HL-60 (cell line): Measurements from ENCODE around the gene DNAH14.
A peak's percentile ranks its signal among the peaks of the same experiment; 100 is the strongest.

ENCODE experiments used
- DNase-seq, 2 experiments: peaks; one replicate each; pipeline ENCODE4 v3.0.0-alpha.2; 2010 to 2020; ENCODE audit warnings: low read depth in 1 of 2, low spot score in 1 of 2
- H3K27ac ChIP-seq: fragments of 250-450 bp; sonication (Bioruptor Pico); replicated peaks from 2 replicates; pipeline ENCODE4 v1.5.1; 2020; ENCODE audit warnings: mild to moderate bottlenecking, moderate library complexity
- H3K27me3 ChIP-seq: fragments of 250-450 bp; sonication (Bioruptor Pico); 2 replicates; pipeline ENCODE4 v1.5.1; 2021; ENCODE audit warnings: mild to moderate bottlenecking, moderate library complexity; ENCODE audit not compliant: insufficient read depth, poor library complexity, severe bottlenecking
- H3K4me3 ChIP-seq: replicated peaks from 2 replicates; pipeline ENCODE4 v1.5.1; 2011; ENCODE audit warnings: mild to moderate bottlenecking, control low read depth, low read length; ENCODE audit not compliant: insufficient read depth
- CTCF ChIP-seq: IDR thresholded peaks from one replicate; pipeline ENCODE4 v1.5.1; 2011; ENCODE audit warnings: low read length, control low read depth, inconsistent platforms; ENCODE audit not compliant: insufficient read depth
- GABPA ChIP-seq: IDR thresholded peaks from 2 replicates; pipeline ENCODE4 v1.6.1; 2012; ENCODE audit warnings: low read depth
- POLR2AphosphoS5 ChIP-seq: IDR thresholded peaks from 2 replicates; pipeline ENCODE4 v1.6.1; 2012; ENCODE audit warnings: low read depth
- SPI1 ChIP-seq: IDR thresholded peaks from 2 replicates; pipeline ENCODE4 v1.6.1; 2012; ENCODE audit warnings: low read depth, mild to moderate bottlenecking, borderline replicate concordance
- TF ChIP-seq, protein P1 (sequence below): IDR thresholded peaks from 2 replicates; pipeline ENCODE4 v1.6.1; 2012; ENCODE audit warnings: low read depth; ENCODE audit not compliant: insufficient replicate concordance

Gene DNAH14

DNA sequence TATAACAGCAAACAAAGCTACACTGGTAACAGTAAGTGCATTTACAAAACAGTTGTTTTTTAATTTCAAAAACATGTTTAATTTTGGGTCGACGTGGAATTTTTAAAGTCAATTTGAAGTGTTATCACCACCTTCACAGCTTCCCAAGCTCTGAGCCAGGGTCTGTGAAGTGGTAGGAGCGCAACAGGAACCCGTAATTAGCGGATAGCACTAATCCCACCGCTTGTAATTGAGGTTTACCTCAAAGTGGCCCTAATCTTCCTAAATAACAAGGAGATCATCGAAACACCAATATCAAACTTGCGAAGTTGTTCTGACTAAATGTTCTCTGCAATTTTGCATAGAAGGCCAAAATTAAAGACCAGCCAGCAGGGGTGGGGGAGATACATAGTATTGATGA lies 479.6 kb downstream of the DNAH14 start:
- no peaks in the 10 kb centered on the region for H3K27me3 ChIP-seq
- no peak overlapping the region for H3K4me3 ChIP-seq
- no peak for TF ChIP-seq CTCF
- no peak for DNase-seq
- no peak overlapping the region for H3K27ac ChIP-seq

DNA sequence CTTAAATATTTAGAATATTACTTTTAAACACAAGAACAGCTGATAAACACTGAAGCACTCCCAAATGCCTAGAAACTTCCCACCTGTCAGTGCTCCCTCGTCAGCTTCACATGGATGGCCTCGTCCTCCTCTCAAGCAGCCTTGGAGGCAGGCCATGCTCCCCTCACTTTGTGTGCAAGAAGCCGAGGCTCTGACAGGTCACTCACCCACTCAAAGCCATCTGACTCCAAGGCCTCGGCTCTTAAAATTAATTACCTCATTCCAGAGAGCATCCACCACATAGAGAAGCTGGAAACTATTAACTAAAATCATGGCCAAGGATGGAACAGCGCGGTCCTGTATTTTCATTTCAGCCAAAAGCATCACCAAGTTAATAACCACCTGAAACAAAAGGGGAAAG lies 480.6 kb downstream of the DNAH14 start:
- DNase-seq: no peak
- Histone ChIP-seq H3K27ac (no peak overlapping the region), H3K27me3 (no peaks in the 10 kb centered on the region), H3K4me3 (no peak overlapping the region)
- TF ChIP-seq SPI1: no peak
- TF ChIP-seq, protein P1, sequence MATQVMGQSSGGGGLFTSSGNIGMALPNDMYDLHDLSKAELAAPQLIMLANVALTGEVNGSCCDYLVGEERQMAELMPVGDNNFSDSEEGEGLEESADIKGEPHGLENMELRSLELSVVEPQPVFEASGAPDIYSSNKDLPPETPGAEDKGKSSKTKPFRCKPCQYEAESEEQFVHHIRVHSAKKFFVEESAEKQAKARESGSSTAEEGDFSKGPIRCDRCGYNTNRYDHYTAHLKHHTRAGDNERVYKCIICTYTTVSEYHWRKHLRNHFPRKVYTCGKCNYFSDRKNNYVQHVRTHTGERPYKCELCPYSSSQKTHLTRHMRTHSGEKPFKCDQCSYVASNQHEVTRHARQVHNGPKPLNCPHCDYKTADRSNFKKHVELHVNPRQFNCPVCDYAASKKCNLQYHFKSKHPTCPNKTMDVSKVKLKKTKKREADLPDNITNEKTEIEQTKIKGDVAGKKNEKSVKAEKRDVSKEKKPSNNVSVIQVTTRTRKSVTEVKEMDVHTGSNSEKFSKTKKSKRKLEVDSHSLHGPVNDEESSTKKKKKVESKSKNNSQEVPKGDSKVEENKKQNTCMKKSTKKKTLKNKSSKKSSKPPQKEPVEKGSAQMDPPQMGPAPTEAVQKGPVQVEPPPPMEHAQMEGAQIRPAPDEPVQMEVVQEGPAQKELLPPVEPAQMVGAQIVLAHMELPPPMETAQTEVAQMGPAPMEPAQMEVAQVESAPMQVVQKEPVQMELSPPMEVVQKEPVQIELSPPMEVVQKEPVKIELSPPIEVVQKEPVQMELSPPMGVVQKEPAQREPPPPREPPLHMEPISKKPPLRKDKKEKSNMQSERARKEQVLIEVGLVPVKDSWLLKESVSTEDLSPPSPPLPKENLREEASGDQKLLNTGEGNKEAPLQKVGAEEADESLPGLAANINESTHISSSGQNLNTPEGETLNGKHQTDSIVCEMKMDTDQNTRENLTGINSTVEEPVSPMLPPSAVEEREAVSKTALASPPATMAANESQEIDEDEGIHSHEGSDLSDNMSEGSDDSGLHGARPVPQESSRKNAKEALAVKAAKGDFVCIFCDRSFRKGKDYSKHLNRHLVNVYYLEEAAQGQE: no peak
- no peak for TF ChIP-seq CTCF
- TF ChIP-seq POLR2AphosphoS5: no peak

DNA sequence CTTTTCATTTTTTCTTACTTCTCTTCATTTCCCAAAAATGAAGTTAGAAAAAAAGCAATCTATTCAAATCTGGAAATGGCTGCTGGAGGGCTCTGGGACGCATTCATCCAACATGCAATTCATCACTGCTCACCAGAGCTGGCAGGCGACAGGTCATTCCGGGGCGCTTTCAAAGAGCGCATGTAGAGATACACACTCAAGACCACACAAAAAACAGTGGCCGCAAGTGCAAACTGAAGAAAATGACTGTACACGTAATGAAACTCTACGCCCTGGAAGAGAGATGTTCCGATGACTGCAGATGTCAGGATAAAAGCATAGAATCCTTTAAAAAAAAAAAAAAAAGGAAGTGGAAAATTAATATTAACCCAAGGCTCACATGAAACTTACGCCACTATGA lies 482.8 kb downstream of the DNAH14 start:
- Histone ChIP-seq H3K27me3 (no peaks in the 10 kb centered on the region), H3K4me3 (no peak overlapping the region), H3K27ac (no peak overlapping the region)
- TF ChIP-seq CTCF (no peak), SPI1 (0 out of 2 replicates have a peak, but pooled peaks have one; percentile 9)
- DNase-seq: no peak

GRCh38 chr1:225412803-225413351 lies 483.4 kb downstream of the DNAH14 start:
- DNase-seq: no peak
- H3K27me3 ChIP-seq: no peaks in the 10 kb centered on the region

More at GRCh38 chr1:225412803-225413351, 483.4 kb downstream of the DNAH14 start:
- Histone ChIP-seq H3K27ac (no peak overlapping the region), H3K4me3 (no peak overlapping the region)
- TF ChIP-seq GABPA: no peak
- no peak for TF ChIP-seq CTCF
- TF ChIP-seq, protein P1: no peak
- no peak for TF ChIP-seq POLR2AphosphoS5
- no peak for TF ChIP-seq SPI1
